ENCODE data around the gene CD40. TPM values are rescaled to one million over a fixed set of nuclear protein-coding genes. Genes with fewer than 3 reads are reported as not detected.
A peak's percentile ranks its signal among the peaks of the same experiment; 100 is the strongest.

Gene CD40
- total RNA-seq, 6 experiments from 2014 or later: 0.34 to 3.6 (median 0.62) TPM

DNA sequence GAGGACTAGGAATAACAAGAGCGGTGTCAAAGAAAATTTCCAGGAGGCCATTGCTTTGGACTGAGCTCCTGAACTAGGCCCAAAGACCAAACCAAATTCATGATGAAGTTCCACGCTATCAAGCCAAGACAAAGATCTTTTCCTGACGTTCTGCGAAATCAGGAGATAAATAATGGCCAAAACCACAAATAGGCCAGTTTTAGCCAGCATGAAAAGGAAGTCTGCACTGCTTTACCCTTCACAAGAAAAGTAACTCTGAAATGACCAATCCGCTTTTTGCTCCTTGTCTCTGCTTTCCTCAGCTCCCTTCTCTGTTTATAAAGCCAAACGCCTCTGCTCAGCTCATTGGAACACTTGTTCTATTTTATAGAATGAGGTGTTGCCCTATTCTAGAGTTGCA is 35.0 kb upstream of the CD40 start:
- Mint-ChIP-seq H3K27ac (no peak overlapping the region), H3K9me3 (no peaks in the 10 kb centered on the region), H3K4me1 (ENCODE audit: low read depth) (peaks cover 48% of the 10 kb centered on the region), H3K4me3 (no peak overlapping the region), H3K36me3 (ENCODE audit: low read depth) (no peaks in the 10 kb centered on the region), H3K27me3 (ENCODE audit: insufficient read depth) (no peaks in the 10 kb centered on the region)
- DNase-seq: no peak
- TF ChIP-seq, protein P1, sequence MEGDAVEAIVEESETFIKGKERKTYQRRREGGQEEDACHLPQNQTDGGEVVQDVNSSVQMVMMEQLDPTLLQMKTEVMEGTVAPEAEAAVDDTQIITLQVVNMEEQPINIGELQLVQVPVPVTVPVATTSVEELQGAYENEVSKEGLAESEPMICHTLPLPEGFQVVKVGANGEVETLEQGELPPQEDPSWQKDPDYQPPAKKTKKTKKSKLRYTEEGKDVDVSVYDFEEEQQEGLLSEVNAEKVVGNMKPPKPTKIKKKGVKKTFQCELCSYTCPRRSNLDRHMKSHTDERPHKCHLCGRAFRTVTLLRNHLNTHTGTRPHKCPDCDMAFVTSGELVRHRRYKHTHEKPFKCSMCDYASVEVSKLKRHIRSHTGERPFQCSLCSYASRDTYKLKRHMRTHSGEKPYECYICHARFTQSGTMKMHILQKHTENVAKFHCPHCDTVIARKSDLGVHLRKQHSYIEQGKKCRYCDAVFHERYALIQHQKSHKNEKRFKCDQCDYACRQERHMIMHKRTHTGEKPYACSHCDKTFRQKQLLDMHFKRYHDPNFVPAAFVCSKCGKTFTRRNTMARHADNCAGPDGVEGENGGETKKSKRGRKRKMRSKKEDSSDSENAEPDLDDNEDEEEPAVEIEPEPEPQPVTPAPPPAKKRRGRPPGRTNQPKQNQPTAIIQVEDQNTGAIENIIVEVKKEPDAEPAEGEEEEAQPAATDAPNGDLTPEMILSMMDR (IDR thresholded peaks at IDR 0.05): no peak

DNA sequence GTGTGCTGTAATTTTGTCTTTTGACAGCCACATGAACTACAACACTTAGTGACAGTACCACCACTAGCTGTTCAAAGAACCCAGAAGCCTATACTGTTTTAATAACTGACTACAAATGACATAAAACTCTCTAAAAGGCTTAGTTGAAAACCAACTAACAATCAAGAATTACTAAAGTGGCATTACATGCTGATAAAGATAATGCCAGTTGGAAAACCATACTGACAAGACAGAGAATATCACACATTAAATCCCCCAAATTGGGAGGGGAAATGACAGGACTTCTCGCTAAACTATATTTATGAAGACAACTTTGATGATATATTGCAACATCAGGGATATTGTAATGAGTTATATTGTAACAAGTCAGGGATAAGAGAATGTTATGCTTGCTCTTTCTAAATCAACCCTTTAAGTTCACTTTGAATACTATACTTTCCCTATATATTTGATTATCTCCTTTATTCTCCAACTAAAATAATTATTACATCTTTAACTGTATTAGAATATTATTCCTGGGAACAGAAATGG is 34.5 kb upstream of the CD40 start:
- Mint-ChIP-seq H3K27me3 (ENCODE audit: insufficient read depth) (no peaks in the 10 kb centered on the region), H3K9me3 (no peaks in the 10 kb centered on the region), H3K27ac (no peak overlapping the region), H3K4me3 (no peak overlapping the region), H3K4me1 (ENCODE audit: low read depth) (peaks cover 53% of the 10 kb centered on the region), H3K36me3 (ENCODE audit: low read depth) (no peaks in the 10 kb centered on the region)
- TF ChIP-seq, protein P1 (IDR thresholded peaks at IDR 0.05): no peak
- no peak for DNase-seq

DNA sequence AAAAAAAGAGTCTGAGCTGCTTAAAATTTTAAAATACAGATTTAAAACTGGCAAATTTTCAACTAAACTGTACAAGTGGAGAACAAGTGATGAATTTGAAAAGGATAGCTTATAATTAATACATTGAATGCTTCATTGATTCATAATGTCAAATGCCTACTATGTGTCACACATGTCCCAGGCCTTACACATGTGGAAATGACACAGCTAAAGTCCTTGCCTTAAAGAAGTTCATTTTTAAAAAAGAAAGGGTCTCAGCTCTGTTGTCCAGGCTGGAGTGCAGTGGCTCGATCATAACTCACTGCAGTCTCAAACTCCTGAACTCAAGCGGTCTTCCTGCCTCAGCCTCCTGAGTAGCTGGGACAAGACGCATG is 33.3 kb upstream of the CD40 start:
- Mint-ChIP-seq H3K36me3 (ENCODE audit: low read depth) (no peaks in the 10 kb centered on the region), H3K9me3 (no peaks in the 10 kb centered on the region), H3K4me3 (no peak overlapping the region), H3K4me1 (ENCODE audit: low read depth) (peaks cover 54% of the 10 kb centered on the region), H3K27me3 (ENCODE audit: insufficient read depth) (no peaks in the 10 kb centered on the region), H3K27ac (peak overlapping the region; percentile 1; the same call in 1 of the 2 replicates)
- TF ChIP-seq, protein P1 (IDR thresholded peaks at IDR 0.05): no peak
- no peak for DNase-seq

DNA sequence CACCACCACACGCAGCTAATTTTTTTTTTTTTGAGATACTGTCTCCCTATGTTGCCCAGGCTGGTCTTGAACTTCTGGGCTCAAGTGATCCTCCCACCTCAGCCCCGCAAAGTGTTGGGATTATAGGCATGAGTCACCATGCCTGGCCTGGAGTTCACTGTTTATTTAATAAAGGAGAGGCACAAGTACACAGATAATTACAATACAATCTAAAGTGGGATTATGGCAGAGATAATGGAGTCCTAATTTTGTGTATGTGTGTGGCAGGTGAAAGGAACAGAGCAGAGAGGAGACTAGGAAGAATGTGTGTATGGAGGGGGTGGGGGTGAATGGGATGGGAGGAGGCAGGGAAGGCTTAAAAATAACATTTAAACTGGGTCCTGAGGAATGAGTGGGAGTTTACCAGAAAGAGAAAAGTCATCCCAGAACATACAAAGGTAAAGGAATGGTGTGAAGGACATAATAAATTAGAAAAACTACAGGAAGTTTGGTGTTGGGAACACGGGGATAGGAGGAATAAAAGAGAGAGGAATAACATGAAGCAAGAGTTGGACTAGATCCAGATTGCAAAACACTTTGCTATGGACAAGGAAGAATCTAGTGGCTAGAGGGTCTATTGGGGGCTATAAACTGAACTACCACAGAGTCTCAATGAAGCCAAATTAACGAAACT is 32.8 kb upstream of the CD40 start:
- Mint-ChIP-seq H3K9me3 (no peaks in the 10 kb centered on the region), H3K27me3 (ENCODE audit: insufficient read depth) (no peaks in the 10 kb centered on the region), H3K27ac (peak overlapping the region; percentile 1), H3K36me3 (ENCODE audit: low read depth) (no peaks in the 10 kb centered on the region), H3K4me3 (peak overlapping the region; percentile 2; the same call in 1 of the 2 replicates), H3K4me1 (ENCODE audit: low read depth) (peaks cover 59% of the 10 kb centered on the region)
- TF ChIP-seq, protein P1 (IDR thresholded peaks at IDR 0.05): no peak
- peak; percentile 13 for DNase-seq

DNA sequence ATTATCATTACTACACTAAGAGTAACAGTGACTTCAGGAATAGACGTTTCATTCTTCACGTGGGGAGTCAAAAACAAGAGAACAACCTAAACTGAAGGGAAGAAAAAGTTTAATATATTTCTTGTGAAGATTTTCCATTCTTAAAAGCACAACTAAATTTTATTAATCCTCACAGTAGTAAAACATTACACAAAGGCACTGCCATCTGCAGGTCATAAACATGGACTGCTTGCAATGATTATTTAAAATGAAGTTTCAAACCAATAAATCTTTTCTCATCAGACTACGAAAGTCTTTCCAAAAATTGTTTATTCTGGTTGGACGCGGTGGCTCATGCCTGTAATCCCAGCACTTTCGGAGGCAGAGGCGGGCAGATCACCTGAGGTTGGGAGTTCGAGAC is 31.0 kb upstream of the CD40 start:
- Mint-ChIP-seq H3K27me3 (ENCODE audit: insufficient read depth) (no peaks in the 10 kb centered on the region), H3K4me3 (peak overlapping the region; percentile 52), H3K36me3 (ENCODE audit: low read depth) (no peaks in the 10 kb centered on the region), H3K27ac (no peak overlapping the region), H3K9me3 (no peaks in the 10 kb centered on the region), H3K4me1 (ENCODE audit: low read depth) (peaks cover 59% of the 10 kb centered on the region)
- DNase-seq: peak; percentile 38
- TF ChIP-seq, protein P1 (IDR thresholded peaks at IDR 0.05): peak; percentile 77

Measured in HFFc6 (cell line).